ENCODE results near the gene CEP63.

Gene CEP63

DNA sequence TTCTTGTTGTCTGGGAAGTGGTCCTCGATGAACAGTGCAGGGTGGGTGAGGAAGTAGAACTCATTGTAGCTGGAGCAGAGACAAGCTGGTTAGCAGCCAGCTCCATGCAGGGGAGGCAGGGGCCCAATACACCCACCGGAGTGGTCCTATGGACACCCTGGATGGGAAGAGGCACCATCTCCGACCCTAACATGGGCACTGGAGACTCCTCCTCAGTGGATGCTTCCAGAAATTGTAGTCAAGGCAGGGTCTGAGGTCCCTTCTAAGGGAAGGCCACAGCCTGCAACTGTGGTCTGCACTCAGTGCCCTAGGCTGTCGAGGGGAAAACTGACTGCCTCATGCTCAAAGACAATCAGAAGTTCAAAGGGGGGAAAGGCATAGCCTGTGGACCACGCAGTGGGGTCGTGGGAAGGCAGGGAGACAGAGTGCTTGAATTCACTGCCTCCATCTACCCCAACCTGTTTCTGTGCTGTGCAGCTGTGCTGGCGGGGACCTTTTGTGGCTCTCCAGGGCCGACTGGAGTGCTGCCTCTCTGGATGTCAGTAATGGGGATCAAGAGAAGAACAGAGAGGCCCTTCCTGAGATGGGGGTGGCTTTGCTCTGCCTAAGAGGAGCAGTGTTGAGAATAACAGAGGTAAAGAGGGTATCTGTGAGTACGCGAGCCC is 123.0 kb downstream of the CEP63 start:
- peak; percentile 7 for DNase-seq (ENCODE audit: low spot score)

- DNase-seq (ENCODE audit: low spot score), result peak; percentile 1
Measured at GRCh38 chr3:134609821-134610431, 124.1 kb downstream of the CEP63 start.

DNA sequence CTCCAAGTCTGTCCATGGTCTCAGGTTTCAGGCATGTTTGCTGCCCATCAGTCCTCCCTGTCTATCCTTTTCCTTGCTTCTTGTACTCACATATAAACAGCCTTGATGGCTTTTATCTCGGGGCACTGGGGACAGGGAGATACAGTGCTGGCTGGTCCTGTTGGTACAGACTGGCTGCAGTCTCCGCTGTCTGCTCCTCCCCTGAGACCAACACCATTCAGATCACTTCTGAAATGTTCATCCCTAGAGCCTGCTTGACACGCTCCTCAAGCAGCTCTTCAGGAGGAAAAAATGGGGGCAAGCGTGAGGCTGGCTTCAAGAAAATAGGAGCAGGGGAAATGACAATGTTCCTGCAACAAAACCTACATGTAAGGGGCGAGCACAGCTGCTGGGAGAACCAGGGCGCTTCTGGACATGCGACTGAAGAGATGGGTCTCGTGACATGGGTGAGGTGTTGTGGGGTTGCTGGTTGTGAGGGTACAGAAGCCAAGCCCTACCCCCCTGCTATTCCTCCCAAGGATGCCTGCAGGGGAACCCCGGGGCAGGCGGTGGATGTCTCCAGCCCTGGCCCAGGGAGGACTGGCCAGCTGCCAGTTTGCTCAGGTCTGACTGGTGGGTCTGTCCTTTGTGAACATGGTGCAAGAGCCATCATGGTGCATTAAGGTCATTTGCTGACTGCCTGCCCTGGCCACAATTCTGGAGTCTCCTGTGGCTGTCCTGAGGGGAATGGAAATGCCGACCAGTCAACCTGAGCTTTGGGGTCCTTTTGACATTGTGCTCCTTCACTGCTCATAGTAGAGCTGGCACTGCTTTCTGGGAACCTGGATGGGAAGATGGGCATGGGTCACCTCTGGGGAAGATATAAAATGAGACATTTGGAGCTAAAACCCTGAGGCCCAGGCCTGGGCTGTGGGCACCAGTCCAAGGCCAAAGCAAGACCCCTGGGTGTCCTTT is 124.9 kb downstream of the CEP63 start:
- no peak for DNase-seq (ENCODE audit: low spot score)

DNA sequence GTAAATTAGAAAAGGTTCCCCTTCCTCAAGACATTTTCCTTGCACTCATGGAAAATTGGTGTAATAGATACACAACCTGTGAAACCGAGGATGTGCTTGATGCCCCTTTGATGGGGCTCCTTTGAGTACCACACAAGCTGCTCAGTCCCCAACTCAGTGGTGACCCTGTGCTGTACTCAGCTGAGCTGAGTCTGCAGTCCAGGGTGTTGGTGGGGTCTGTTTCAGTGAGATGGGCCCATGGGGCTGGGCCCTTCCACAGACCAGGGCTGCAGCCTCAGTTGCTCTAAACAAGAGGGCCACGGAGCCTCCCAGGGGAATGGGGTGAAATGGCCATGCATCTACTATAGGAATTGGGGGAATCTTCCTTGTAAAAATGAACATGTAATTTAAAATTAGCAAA is 125.7 kb downstream of the CEP63 start:
- no peak for DNase-seq (ENCODE audit: low spot score)

DNA sequence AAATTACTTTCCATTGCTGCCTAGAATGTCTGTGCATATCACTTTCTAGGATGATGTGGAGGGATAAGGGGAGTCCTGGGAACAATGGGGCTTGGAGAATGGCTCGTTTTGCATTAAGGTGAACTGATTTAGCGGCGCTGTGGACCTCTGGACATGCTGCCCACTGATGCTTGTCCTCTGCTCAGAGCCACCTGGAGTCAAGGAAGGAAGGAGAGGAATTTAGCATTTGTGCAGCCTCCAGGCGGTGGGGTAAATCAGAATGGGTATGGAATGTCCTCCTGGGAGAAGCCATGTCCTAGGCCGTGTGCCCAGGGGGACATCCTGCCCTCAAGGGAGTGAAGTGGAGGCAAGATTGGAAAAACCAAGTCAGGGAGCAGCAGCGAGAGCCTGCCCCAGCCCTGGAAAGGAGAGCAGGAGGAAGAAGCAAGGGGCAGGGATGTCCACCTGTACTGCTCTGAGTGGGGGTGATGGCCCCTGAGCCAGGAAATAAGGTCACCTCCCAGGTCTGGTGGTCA is 127.2 kb downstream of the CEP63 start:
- DNase-seq (ENCODE audit: low spot score), result no peak

- DNase-seq (ENCODE audit: low spot score), result no peak
Measured at GRCh38 chr3:134614955-134615354, 129.1 kb downstream of the CEP63 start.

GRCh38 chr3:134615743-134616142 is 129.9 kb downstream of the CEP63 start:
- no peak for DNase-seq (ENCODE audit: low spot score)

DNA sequence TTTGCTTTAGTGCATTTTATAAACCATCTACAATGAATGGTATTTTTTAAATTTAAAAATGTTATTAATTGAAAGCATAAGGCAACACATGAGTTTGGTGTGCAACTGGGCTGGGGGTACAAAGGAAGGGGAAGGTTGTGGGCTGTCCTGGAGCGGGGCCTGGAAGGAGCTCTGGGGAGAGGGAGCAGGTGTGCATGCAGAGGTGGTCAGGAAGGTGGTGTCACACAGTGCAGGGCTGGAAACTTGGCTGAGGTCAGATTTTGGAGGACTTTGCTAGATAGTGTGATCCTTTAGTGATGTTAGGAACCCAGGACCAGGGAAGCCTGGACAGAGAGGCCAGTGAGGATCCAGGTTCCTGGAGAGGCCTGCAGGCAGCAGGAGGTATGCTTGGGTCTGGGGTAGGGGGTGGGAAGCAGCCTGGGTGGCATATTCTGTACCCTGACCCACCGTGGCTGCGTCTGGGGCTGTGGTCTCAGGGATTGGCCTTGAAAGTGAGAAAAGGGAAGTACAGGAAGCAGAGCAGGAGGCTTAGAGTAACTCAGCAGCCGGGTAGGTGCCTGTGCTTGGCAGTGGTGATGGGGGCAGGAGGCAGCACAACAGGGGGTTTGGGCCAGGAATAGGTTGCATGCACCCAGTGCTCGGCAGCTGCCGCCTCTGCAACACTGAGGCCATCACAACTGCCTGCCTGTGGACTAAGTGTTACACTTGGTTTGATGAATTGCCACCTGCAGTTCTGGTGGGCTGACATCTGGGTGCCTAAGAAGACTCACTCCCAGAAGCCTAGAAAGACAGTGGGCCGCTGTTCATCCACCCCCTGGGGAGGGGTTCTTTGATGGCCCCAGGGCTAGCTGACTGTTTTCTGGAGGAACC is 132.0 kb downstream of the CEP63 start:
- DNase-seq (ENCODE audit: low spot score), result no peak

GRCh38 chr3:134618478-134619300 is 132.8 kb downstream of the CEP63 start:
- DNase-seq (ENCODE audit: low spot score), result no peak

DNA sequence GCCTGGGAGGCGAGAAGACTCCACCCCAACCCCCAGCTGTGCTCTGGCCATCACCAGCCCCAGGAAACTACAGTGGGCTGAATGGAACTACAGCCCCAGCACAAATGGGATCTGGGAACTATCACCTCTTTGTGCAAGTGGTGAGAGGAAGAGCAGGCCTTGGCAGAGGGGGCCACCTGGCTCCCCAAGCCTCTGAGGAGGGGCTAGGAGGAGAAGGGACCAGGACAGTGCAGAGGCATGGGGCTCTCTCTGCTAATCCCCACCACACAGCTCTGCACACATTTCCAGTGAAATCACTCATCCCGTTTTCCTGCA is 133.4 kb downstream of the CEP63 start:
- no peak for DNase-seq (ENCODE audit: low spot score)

DNA sequence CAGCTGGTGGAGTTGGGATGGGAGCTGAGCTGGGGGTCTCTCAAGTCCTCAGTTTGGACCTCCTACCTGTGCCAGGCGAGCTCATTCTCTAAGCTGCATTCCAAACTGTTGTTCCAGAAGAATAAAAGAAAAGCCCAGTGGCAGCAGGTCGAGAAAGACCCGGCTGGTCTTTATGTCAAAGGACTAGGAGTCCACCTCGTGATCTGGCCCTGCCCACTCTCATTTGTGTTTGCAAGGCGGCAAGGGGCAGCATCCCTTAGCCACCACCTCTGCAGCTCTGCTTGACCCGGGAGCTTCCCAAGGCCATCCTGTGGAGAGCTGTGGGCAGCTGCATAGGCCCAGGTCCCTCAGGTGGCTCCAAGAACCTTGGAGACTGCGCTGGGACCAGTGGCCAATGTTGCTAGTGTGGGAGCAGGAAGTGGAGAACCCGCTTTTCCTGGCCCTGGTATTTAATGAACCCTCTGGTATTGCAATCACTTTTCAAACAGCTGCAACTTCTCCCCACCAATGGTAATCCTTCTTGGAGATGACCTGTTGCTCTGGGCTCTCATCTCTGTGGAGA is 134.1 kb downstream of the CEP63 start:
- no peak for DNase-seq (ENCODE audit: low spot score)

DNA sequence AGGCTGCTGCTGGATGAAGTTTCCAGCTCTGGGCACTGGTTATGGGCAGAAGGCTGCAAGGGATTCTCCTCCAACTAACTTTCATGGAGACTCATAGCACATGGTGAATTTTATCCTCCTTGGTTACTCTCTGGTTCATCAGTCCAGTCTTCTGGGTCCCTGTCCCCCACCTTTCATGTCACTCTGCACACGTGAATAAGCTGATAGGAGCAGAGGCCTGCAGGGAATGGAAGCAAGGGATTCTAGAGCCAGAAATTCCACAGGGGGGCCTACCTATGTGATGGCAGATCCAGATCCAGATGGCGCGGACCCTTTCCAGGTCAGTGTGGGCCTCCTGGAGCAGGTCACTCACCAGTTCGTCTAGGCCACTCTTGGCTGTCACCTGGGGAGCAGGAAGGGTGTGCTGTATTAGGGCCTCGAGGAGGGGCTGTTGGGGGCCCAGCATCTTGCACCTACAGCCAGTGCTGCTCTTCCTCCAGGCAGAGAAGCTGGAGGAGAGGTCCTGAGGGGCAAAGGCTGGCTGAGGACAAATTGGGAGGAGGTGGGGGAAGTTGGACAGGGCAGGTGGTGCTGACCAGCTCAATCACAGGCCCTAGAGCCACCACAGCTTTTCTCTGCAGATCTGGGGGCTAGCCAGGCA is 134.7 kb downstream of the CEP63 start:
- DNase-seq (ENCODE audit: low spot score), result no peak

DNA sequence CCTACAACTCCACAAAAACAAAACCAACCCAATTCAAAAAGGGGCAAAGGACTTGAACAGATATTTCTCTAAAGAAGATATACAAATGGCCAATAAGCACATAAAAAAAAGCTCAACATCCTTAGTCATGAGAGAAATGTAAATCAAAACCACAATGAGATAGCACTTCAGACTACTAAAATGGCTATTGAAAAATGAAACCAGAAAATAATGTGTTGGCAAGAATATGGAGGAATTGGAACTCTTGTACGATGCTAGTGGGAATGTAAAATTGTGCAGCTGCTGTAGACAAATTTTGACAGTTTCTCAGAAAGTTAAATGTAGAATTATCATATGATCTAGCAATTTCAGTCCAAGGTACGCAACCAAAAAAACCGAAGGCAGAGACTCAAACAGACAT is 136.0 kb downstream of the CEP63 start:
- DNase-seq (ENCODE audit: low spot score), result no peak

DNA sequence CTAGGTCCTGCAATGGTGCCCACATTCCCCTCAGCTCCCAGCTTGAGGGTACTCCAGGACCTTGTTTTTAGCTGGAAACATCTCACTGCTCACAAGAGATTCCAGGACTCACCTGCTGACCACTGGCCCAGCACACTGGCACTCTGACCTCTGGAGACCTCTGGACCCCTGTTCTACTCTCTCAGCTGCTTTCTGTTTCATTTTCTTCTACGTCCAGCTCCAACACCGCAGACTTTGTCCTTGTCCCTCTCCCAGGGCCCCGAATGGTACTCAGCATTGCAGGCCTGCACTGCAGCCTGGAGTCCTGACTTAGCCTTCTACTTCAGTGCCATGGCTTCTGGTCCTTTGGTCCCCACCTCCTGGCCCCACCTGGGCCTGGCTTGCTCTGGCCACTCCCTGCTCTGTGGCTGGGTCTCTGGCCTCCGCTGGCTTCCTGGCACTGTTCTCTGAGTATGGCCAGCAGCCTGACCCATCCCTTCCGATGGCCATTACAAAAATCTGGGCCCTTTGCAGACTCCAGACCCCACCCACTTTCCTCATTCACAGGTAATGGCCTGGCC is 137.0 kb downstream of the CEP63 start:
- no peak for DNase-seq (ENCODE audit: low spot score)

GRCh38 chr3:134623615-134624245 is 137.9 kb downstream of the CEP63 start:
- DNase-seq (ENCODE audit: low spot score), result no peak

All from Ammon's horn (tissue), 1 donor.